Kidney (tissue), 14 donors: Measurements from ENCODE around the gene DUSP15. TPM values are rescaled to one million over a fixed set of nuclear protein-coding genes. Genes with fewer than 3 reads are reported as not detected.

ENCODE experiments used
- DNase-seq, 5 donors: peaks; one replicate each; pipeline ENCODE4 v3.0.0-alpha.2; 2013 to 2020
- FAIRE-seq: peaks from 2 replicates; lab custom pipeline; 2012; peaks lifted over from hg19 to GRCh38; lab: Jason Lieb, UNC
- H3K27ac ChIP-seq, 2 donors: one replicate each; pipeline ENCODE4 v1.7.0; 2013; ENCODE audit warnings: low read depth in 2 of 2, low read length in 2 of 2, inconsistent platforms in 1 of 2
- H3K27me3 ChIP-seq: one replicate; pipeline ENCODE4 v1.7.1; 2013; ENCODE audit warnings: low read length, inconsistent platforms; ENCODE audit not compliant: control insufficient read depth, insufficient read depth
- H3K36me3 ChIP-seq, 3 donors: one replicate each; pipeline versions ENCODE4 v1.7.0 to v1.7.1; 2013; ENCODE audit warnings: low read length in 3 of 3, control low read depth in 1 of 3, inconsistent platforms in 1 of 3; ENCODE audit not compliant: insufficient read depth in 3 of 3, control insufficient read depth in 2 of 3
- H3K4me1 ChIP-seq, 3 donors: one replicate each; pipeline versions ENCODE4 v1.7.0 to v1.7.1; 2013; ENCODE audit warnings: low read length in 3 of 3, inconsistent platforms in 1 of 3, low read depth in 1 of 3; ENCODE audit not compliant: control insufficient read depth in 2 of 3, insufficient read depth in 2 of 3
- H3K4me3 ChIP-seq, 3 donors: one replicate each; pipeline versions ENCODE4 v1.7.0 to v1.8.1; 2013; ENCODE audit warnings: low read length in 3 of 3, control low read depth in 1 of 3, inconsistent platforms in 1 of 3
- H3K9ac ChIP-seq, 3 donors: one replicate each; pipeline versions ENCODE4 v1.7.0 to v1.7.1; 2013; ENCODE audit warnings: low read length in 3 of 3, control low read depth in 1 of 3, inconsistent platforms in 1 of 3
- H3K9me3 ChIP-seq, 3 donors: one replicate each; pipeline versions ENCODE4 v1.7.0 to v1.7.1; 2013; ENCODE audit warnings: low read length in 3 of 3, control low read depth in 1 of 3, inconsistent platforms in 1 of 3; ENCODE audit not compliant: control insufficient read depth in 2 of 3, insufficient read depth in 1 of 3
- intact Hi-C: fragments of 100-400 bp; cut with DNase I; formaldehyde crosslinking; loops from one replicate; pipeline ENCODE4 v1.11.1; 2022
- polyA plus RNA-seq: library from polyadenylated mRNA; stranded (reverse); fragments of 350-450 nt; fragmentation: Illumina TruSeq; extraction: RNeasy Lipid Tissue Mini Kit (QIAGEN cat#74804); gene quantifications from one replicate; pipeline ENCODE4 v1.2.3, GENCODE V29; 2014; ENCODE audit warnings: low read depth, low replicate concordance; ENCODE audit not compliant: insufficient read depth
- total RNA-seq: library from RNA; stranded (reverse); fragmentation: NEBNext Ultra II Directional; extraction: Animal tissue kit (Norgen Biotek cat#: 25700); gene quantifications from one replicate; pipeline ENCODE4 v1.2.1, GENCODE V29; 2021
- TF ChIP-seq, protein P1 (sequence below): IDR thresholded peaks from 3 replicates; pipeline ENCODE4 v1.5.1; 2012; ENCODE audit warnings: mild to moderate bottlenecking, moderate library complexity, borderline replicate concordance; ENCODE audit not compliant: insufficient read depth; ENCODE audit errors: extremely low read depth
- donor health status: control.
- donor health status: control.
- donor health status: control.
- donor health status: control.
- donor health status: control.
- donor health status: DM: yes; HTN: yes; CAD: no.
- donor health status: Normal renal cell carcinoma (clear cell type).

DUSP15 gene
- total and polyA plus RNA-seq, 2 donors from 2014 or later, result 13.2 to 143 TPM

DNA sequence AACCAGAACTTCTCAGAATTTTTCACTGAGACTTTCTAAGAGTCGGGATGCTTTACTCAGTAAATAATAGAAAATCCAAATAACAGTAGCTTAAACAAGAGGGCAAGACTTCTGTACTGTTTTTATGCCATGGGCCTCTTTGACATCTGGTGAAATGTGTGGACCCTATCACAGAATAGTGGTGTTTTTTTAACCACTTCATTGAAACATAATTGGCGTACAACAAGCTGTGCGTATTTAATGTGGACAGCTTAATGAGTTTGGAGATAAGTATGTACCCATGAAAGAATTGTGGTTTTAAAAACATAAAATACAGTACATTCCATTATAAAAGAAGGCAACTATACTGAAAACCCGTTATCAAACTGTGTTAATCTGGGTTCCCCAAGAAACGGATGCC, 43.8 kb upstream of the DUSP15 start:
- intact Hi-C loops, result no loop called here
- FAIRE-seq, result no peak
- DNase-seq, result peak in 2 of 5 donors; percentile 46 to 61

DNA sequence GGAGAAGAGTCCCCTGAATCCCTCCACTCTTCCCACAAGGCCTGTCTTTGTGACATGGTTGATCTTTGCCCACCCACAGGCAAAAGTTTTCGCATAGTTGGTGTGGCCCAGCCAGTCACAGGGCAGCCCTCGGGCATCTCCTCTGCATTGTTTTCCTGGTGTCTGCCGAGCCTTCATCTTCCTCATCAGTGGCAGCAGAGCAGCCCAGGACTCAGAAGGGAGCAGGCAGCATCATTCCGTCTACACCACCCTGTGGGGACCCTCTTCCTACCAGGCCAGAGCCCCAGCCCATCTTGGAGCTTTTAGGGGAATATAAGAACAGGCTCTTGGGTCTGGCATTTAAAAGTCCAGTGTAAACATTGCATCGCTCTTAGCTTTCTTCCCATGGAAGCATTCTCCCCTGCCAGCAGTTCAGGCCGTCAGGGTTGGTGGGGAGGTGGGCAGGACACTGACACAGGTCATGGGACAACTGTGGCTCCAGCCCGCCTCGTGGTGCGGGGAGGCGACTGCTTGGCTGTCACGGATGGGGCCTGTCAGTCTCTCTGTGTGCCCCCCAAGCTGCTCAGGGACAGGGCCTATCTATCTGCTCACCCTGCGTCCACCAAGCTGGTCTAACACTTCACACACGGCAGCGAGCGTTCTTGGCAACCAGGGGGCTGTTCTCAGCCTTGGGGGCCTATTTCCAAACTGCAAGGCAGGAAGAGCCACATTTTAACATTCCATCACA, 43.3 kb upstream of the DUSP15 start:
- Histone ChIP-seq H3K36me3 (no peaks in the 10 kb centered on the region), H3K27me3 (no peaks in the 10 kb centered on the region), H3K9me3 (no peaks in the 10 kb centered on the region), H3K9ac (no peak overlapping the region), H3K4me3 (no peak overlapping the region), H3K4me1 (no peaks in the 10 kb centered on the region), H3K27ac (no peak overlapping the region)
- no peak for FAIRE-seq
- intact Hi-C loops, result no loop called here
- DNase-seq, result peak in 1 of 5 donors; percentile 69
- TF ChIP-seq, protein P1, sequence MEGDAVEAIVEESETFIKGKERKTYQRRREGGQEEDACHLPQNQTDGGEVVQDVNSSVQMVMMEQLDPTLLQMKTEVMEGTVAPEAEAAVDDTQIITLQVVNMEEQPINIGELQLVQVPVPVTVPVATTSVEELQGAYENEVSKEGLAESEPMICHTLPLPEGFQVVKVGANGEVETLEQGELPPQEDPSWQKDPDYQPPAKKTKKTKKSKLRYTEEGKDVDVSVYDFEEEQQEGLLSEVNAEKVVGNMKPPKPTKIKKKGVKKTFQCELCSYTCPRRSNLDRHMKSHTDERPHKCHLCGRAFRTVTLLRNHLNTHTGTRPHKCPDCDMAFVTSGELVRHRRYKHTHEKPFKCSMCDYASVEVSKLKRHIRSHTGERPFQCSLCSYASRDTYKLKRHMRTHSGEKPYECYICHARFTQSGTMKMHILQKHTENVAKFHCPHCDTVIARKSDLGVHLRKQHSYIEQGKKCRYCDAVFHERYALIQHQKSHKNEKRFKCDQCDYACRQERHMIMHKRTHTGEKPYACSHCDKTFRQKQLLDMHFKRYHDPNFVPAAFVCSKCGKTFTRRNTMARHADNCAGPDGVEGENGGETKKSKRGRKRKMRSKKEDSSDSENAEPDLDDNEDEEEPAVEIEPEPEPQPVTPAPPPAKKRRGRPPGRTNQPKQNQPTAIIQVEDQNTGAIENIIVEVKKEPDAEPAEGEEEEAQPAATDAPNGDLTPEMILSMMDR, result no peak

More for the DNA sequence above, 43.8 kb upstream of the DUSP15 start:
- no peaks in the 10 kb centered on the region for H3K27me3 ChIP-seq
- H3K4me3 ChIP-seq, result no peak overlapping the region
- H3K4me1 ChIP-seq, result no peaks in the 10 kb centered on the region
- no peaks in the 10 kb centered on the region for H3K9me3 ChIP-seq
- no peak overlapping the region for H3K27ac ChIP-seq
- H3K36me3 ChIP-seq, result no peaks in the 10 kb centered on the region
- H3K9ac ChIP-seq, result no peak overlapping the region
- TF ChIP-seq, protein P1, result no peak

DNA sequence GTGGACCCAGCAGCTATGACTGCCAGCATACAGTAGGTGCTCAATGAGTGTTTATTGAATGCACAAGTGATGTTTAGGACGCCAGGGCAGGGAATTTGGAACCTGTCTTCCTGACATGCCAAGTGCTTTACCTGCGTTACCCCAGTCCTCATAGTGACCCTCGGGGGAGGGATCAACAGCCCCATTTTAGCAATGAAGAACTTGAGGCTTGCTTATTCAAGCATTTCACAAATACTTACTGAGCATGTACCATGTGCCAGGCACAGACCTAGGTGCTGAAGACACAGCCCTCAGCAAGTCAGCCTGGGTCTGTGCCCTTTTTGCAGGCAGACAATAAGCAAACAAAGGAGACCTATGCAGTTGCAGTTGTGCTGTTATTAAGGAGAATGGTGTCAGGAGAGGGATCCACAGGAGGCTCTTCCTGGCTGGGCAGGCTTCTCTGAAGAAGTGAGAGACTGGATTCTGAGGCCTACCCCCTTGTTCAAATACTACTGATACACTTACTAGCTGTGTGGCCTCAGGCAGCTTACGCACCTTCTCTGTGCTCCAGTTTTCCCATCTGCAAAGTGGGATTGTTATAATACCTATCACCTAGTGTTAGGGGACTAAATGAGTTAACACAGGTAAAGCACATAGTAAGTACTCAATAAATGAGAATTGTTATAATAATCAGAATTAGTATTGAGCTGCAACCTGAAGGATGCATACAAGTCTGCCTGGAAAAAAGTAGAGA, 39.9 kb upstream of the DUSP15 start:
- H3K27me3 ChIP-seq, result no peaks in the 10 kb centered on the region
- H3K4me3 ChIP-seq, result no peak overlapping the region
- H3K9me3 ChIP-seq, result no peaks in the 10 kb centered on the region
- H3K9ac ChIP-seq, result no peak overlapping the region
- intact Hi-C loops, result no loop called here
- TF ChIP-seq, protein P1, result no peak
- DNase-seq, result no peak
- no peaks in the 10 kb centered on the region for H3K36me3 ChIP-seq
- no peaks in the 10 kb centered on the region for H3K4me1 ChIP-seq
- no peak for FAIRE-seq
- no peak overlapping the region for H3K27ac ChIP-seq
